HK-2 (cell line): Measurements from ENCODE around the gene CTRB1.

Experiments used
- DNase-seq: peaks from one replicate; pipeline ENCODE4 v3.0.0-alpha.2; 2018; ENCODE audit not compliant: unreplicated experiment

CTRB1 gene

GRCh38 chr16:75225678-75226515 lies 7.1 kb downstream of the CTRB1 start:
- DNase-seq: no peak

GRCh38 chr16:75226550-75227360 lies 8.0 kb downstream of the CTRB1 start:
- no peak for DNase-seq

DNA sequence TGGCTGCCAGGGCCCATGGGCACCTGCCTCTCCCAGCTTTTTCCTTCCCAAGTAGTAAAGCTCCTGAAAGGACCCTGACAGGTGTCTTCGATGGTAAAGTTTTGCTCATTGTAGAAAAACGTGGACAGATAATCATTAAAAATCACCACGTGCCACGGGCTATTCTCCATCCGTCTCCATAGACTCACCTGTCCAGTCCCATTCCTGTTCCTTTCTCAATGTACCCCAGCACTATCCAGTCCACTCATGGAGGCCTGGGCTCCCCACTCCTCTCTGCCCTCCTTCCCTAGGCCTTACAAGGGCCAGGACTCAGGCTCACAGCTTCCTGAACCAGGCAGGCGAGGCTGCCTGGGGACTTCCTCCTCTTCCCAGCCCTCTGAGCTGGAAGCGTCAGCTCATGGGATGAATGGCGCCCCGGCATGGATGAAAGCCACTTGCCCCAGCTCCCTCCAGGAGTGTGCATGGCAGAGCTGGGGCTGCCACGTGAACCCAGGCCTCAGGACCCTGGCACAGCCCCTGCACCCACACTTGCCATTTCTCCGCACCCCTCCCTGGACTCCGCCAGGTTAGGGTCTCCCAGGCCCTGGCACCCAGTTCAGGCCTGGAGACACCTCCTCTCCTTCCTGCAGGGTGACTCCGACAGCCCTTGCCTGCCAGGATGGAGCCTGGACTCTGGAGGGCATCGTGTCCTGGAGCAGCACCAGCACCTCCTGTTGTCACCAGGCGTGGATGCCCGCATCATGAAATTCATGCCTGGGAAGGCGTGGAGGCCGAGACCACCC lies 8.8 kb downstream of the CTRB1 start:
- no peak for DNase-seq

DNA sequence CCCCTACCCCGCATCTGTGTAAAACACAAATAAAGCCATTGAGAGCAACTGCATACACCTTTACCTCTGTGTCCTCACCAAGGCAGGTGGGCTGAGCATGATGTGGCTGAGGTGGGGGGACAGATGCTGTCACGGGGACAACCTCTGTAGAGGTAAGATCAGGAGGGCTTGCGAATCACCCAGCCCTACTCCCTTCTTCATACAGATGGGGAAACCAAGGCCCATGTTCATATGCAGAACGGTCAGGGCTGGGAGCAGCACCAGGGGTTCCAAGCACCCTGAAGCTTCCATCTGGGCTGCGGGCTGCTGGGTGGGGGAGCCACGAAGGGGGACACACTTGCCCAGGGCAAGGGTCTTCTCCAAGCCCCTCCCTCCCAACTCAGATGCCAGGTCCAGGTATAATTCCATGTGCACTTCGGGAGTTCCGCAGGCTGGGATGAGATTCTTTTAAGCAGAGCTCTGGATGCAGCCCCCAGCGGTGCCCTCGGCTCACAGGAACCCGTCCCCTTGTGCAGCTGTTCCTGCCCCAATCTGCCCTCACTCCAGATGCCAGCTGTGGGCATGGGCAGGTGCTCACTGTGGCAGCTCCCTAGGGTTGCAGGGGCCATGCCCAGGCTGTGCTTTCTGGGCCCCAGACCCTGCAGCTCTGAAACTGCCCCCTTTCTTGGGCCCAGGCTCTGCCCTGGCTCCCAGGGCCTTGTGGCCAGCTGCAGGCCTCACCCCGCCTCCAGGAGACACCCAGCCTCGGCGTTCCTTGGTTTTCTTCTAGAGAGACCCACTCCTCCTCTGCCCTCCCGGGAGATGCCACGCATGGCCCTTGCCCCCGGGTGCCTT lies 9.6 kb downstream of the CTRB1 start:
- no peak for DNase-seq

- no peak for DNase-seq
Measured at GRCh38 chr16:75229172-75230031, 10.6 kb downstream of the CTRB1 start.

GRCh38 chr16:75230471-75231110 lies 11.8 kb downstream of the CTRB1 start:
- DNase-seq: no peak

DNA sequence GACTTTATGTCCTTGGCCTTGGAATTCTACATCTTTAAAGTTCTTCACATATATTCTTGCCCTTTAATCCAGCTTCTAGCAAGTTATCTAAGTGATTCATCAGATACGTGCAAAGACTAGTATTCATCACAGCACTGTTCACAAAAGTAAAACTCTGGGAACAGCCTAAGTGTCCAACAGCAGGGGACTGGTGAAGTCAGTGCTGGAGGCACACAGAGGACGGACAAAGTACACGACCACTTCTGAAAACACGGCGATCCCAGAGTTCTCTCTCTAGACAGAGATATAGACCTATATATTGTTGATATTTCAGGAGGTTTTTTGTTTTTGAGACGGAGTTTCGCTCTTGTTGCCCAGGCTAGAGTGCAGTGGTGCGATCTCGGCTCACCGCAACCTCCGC lies 12.8 kb downstream of the CTRB1 start:
- DNase-seq: no peak

DNA sequence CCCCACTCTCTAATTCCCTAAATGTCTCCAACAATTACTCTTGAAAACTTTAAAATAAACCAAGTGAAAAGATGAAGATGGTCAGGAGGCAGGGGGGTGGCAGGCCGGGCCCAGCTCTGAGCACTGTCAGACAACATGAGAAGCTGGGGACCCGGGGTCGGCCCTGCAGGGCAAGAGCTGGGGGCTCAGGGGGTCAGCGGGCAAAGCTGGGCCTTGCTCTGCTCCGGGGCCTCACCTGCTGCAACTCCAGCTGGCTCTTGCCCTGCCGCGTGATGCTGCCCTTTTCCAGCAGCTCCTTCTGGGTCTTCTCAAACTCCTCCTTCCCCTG lies 14.8 kb downstream of the CTRB1 start:
- DNase-seq: no peak

DNA sequence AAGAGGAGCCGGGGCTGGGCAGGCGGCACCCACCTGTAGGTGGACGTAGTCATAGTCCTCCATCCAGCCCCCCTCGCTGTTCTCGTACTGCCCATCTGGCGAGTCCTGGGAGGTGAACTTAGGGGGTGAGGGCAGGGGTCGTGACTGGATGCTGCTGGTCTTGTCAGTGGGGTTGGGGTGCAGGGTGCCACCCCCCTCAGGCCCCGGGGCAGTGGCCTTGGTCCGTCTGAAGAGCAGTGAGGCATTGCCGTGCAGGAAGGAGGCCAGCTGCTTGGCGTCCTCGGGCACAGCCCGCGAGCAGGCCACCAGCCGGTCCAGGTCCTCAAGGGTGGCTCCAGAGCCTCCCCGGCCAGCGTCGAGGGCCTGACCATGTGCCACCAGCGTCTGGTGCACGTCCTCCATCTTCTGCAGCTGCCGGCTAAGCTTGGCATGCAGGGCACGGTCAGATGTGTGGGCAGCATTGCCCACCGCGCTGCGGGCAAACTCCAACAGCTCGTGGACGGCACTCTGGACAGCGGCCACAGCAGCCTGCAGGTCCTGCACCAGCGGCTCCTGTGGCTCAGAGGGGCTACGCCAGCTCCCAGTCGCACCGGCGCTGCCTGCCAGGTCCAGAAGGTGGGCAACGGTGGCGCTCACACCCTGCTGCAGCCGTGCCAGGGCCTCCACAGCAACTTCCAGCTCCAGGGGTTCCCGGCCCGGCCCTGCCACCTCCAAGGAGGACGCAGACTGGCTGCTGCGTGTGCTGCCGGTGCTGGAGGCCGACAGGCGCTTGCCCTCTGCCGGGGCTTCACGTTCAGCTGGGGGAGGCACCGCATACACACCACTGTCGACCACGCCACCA lies 16.3 kb downstream of the CTRB1 start:
- no peak for DNase-seq

- no peak for DNase-seq
Measured at GRCh38 chr16:75235721-75236193, 17.0 kb downstream of the CTRB1 start.

DNA sequence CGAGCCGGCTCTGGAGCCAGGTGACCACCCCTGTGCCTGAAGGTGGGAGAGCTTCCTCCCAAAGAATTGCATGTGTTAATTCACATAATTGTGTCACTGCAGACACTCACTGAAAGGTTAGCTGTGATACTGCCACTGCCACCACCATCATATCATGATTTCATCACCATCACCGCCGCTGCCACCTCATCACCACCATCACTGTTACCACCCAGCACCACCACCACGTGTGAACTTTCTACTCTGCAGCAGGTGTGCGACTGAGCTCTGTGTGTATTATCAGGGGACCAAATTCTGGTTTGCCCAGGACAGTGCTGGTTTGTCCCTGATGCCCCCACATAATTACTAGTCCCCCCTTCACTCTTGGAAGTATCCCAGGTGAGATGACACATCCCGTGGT lies 17.4 kb downstream of the CTRB1 start:
- no peak for DNase-seq

GRCh38 chr16:75236736-75237397 lies 18.1 kb downstream of the CTRB1 start:
- DNase-seq: no peak

DNA sequence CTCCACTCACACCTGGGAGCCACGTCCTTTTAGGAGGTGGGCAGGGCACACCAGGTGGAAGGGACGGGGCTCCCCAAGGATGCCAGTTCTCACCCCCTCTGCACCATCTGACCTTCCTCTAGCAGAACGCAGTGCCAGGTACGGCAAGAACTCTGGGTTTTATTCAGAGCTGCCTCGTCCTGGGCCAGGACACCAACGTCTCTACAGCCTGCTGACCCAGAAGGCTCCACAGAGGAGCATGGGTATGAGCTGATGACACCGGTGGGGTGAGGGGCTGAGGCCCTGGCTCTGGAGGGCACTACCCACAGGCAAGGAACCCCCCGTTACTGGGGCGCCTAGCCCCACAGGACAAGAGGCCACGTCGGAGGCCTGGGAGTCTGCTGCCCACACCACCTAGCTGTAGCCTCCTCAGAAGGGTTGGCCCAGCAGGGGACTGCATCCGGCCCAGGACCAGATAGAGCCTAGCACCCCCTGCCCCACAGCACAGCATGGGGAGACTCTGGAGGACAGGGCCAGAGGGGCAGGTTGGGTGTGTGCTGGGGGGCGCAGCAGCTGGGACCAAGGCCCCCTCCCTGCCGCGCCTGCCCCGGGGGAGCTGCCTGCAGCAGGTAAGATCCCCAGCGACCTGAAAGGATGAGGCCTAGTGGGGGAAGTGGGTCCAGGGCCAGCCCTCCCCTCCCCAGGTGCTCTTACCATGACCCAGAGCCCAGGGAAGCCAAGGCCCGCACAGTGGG lies 18.8 kb downstream of the CTRB1 start:
- no peak for DNase-seq

DNA sequence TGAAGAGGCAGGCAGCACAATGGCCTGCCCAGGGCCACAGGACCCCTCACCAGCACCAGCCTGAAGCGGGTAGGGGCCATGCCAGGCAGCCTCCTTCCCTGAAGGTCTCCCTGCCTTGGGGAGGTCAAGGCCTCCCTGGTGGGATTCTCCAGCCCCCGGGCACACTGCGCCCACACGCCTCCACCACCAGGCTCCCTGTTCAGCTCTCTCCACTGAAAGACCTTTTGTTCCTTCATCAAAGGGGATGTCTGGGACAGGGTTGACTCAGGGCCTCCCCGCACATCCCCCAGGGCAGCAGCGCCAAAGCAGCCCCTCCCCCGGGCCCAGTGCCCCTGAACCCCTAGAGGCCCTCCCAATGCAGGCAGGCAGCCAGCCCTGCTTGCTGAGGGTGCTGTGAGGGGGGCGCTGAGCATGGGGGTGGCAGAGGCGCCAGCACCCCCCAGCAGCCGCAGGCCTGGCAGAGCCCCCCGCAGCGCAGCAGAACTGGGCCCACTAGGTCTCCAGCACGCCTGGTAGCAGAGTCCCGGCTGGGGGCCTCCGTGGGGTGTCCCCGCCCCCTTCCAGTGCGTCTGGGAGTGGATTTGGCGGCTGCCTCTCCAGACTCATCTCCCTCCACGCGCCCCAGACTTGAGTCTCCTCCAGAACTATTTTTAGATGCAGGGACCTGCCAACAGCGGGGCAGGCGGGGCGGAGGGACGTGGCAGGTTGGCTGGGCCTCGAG lies 19.5 kb downstream of the CTRB1 start:
- DNase-seq: peak; percentile 48

GRCh38 chr16:75238853-75239541 lies 20.2 kb downstream of the CTRB1 start:
- DNase-seq: no peak

- no peak for DNase-seq
Measured at GRCh38 chr16:75239542-75240122, 20.8 kb downstream of the CTRB1 start.
